PFSK-1 (cell line): Measurements from ENCODE around the gene CEP70.

Experiments
- FOXP2 ChIP-seq: optimal IDR thresholded peaks from 2 replicates; pipeline ENCODE3; 2011; ENCODE audit warnings: borderline replicate concordance, control low read depth, inconsistent platforms; ENCODE audit not compliant: insufficient read depth; ENCODE audit errors: extremely low read length, extremely low read depth
- POLR2AphosphoS5 ChIP-seq: IDR thresholded peaks from 2 replicates; pipeline ENCODE4 v1.6.1; 2012; ENCODE audit warnings: low read depth, mild to moderate bottlenecking, control low read depth, low read length, moderate library complexity
- SIN3A ChIP-seq: IDR thresholded peaks from 2 replicates; pipeline ENCODE4 v1.6.1; 2012; ENCODE audit warnings: mild to moderate bottlenecking, low read length, moderate library complexity, borderline replicate concordance; ENCODE audit not compliant: insufficient read depth
- TAF1 ChIP-seq: IDR thresholded peaks from 2 replicates; pipeline ENCODE4 v1.6.1; 2012; ENCODE audit warnings: low read length, control low read depth, borderline replicate concordance; ENCODE audit not compliant: insufficient read depth
- TF ChIP-seq, protein P1 (sequence below), 2 experiments: IDR thresholded peaks; 2 replicates each; pipeline versions ENCODE4 v1.6.1 to v1.8.0; 2011 to 2012; ENCODE audit warnings: low read depth in 2 of 2, low read length in 2 of 2, control low read depth in 1 of 2, inconsistent platforms in 1 of 2, mild to moderate bottlenecking in 1 of 2, moderate library complexity in 1 of 2; ENCODE audit not compliant: insufficient read depth in 1 of 2

- TF ChIP-seq POLR2AphosphoS5 (no peak), SIN3A (no peak), TAF1 (no peak), FOXP2 (no peak)
- TF ChIP-seq, protein P1, sequence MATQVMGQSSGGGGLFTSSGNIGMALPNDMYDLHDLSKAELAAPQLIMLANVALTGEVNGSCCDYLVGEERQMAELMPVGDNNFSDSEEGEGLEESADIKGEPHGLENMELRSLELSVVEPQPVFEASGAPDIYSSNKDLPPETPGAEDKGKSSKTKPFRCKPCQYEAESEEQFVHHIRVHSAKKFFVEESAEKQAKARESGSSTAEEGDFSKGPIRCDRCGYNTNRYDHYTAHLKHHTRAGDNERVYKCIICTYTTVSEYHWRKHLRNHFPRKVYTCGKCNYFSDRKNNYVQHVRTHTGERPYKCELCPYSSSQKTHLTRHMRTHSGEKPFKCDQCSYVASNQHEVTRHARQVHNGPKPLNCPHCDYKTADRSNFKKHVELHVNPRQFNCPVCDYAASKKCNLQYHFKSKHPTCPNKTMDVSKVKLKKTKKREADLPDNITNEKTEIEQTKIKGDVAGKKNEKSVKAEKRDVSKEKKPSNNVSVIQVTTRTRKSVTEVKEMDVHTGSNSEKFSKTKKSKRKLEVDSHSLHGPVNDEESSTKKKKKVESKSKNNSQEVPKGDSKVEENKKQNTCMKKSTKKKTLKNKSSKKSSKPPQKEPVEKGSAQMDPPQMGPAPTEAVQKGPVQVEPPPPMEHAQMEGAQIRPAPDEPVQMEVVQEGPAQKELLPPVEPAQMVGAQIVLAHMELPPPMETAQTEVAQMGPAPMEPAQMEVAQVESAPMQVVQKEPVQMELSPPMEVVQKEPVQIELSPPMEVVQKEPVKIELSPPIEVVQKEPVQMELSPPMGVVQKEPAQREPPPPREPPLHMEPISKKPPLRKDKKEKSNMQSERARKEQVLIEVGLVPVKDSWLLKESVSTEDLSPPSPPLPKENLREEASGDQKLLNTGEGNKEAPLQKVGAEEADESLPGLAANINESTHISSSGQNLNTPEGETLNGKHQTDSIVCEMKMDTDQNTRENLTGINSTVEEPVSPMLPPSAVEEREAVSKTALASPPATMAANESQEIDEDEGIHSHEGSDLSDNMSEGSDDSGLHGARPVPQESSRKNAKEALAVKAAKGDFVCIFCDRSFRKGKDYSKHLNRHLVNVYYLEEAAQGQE (IDR thresholded peaks at IDR 0.05; ENCODE audit: insufficient read depth in 1 of 2, low read depth in 2 of 2, low read length in 2 of 2) = no peak
Measured at GRCh38 chr3:138479438-138479863, 114.6 kb downstream of the CEP70 start.
